Body of pancreas (tissue), 4 donors: Measurements from ENCODE around the gene FGF3. TPM values are rescaled to one million over a fixed set of nuclear protein-coding genes. Genes with fewer than 3 reads are reported as not detected.

ENCODE experiments used
- ATAC-seq: fragments of 150-250 bp; one replicate; pipeline ENCODE4 v1.9.1; 2016
- DNase-seq, 4 donors: peaks; one replicate each; pipeline ENCODE4 v3.0.0-alpha.2; 2019
- H3K27ac ChIP-seq, 4 donors: fragments of 200-600 bp; sonication (generic); 1 replicate in 3 of 4; 2 replicates in 1 of 4; pipeline versions ENCODE4 v1.5.1 to v1.6.1; 2016 to 2019; ENCODE audit warnings: mild to moderate bottlenecking in 1 of 4, mixed read lengths in 1 of 4, moderate library complexity in 1 of 4
- H3K27me3 ChIP-seq, 2 donors: fragments of 200-600 bp; sonication (generic); one replicate each; pipeline ENCODE4 v1.6.0; 2016; ENCODE audit warnings: mild to moderate bottlenecking in 1 of 2
- H3K36me3 ChIP-seq, 2 donors: fragments of 200-600 bp; sonication (generic); replicated peaks in 1 of 2; 2 replicates each; pipeline ENCODE4 v1.5.1; 2016; ENCODE audit warnings: low read depth in 2 of 2; ENCODE audit not compliant: insufficient read depth in 1 of 2
- H3K4me1 ChIP-seq: fragments of 200-600 bp; sonication (generic); one replicate; pipeline ENCODE4 v1.6.0; 2016
- H3K4me3 ChIP-seq, 2 donors: fragments of 200-600 bp; sonication (generic); 1 replicate in 1 of 2; 2 replicates in 1 of 2; pipeline ENCODE4 v1.5.1; 2016 to 2019
- H3K9me3 ChIP-seq, 3 donors: fragments of 200-600 bp; sonication (generic); 1 replicate in 2 of 3; 2 replicates in 1 of 3; pipeline ENCODE4 v1.5.1; 2016
- POLR2A ChIP-seq, 3 donors: fragments of 450-650 bp; IDR thresholded peaks; one replicate each; pipeline ENCODE4 v1.6.1; 2016; ENCODE audit warnings: antibody characterized with exemption in 3 of 3, mild to moderate bottlenecking in 2 of 3
- WGBS, 2 donors: methylation state at CpG; one replicate each; pipeline ENCODE4 v1.1.5; 2017; 5-methylcytosine and 5-hydroxymethylcytosine counted together
- intact Hi-C: fragments of 100-400 bp; cut with DNase I; formaldehyde crosslinking; loops from one replicate; pipeline ENCODE4 v1.15.1; 2023
- total RNA-seq, 2 donors: library from RNA; depleted of rRNA; stranded (reverse); fragments of >200 nt; gene quantifications; one replicate each; pipeline ENCODE4 v1.1.0, GENCODE V29; 2016
- TF ChIP-seq, protein P1 (sequence below), 7 experiments: fragments of 450-650 bp in 4 of 7; fragments of 200-600 bp in 3 of 7; sonication (generic) in 3 of 7; IDR thresholded peaks; one replicate each; pipeline ENCODE4 v1.5.1; 2016 to 2019; ENCODE audit warnings: antibody characterized with exemption in 7 of 7

Gene FGF3
- total RNA-seq, 2 donors from 2014 or later = not detected

DNA sequence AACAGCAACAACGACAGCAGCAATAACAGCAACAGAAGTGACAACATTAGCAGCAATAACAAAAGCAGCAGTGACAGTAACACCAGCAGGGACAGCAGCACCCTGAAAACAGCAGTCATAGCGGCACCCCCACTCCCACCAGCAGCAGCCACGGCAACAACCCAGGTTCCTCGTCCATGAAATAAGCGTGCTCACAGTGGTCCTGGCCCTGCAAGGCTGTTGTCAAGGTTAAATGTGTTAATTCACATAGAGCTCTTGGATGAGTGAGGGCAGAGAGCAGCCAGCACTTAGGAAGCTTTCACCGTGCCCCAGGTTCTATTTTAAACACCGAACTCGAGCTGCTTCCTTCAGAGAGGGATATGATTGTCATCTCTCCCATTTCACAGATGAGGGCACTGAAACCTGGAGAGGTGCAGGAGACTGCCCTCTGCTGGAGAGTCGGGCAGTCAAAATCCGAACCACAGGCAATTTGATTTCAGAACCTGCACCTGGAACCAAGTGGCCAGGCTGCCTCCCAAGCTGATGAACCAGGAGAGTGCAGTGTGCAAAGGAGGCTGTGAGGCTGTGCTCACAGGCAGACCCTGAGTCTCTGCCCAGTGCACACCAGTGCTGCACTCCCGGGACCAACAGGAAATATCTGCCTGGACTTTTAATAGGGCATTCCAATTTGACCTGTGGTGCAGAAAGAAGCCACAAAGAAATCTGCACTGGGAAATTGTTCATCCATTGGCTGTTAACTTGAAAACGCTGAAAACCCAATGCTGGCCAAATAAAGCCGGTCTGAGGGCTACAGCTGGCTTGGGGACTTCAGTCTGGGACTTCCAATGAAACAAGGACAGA is 22.9 kb upstream of the FGF3 start:
- DNase-seq (no peak), ATAC-seq (no peak)
- Histone ChIP-seq H3K9me3 (no peaks in the 10 kb centered on the region), H3K36me3 (no peaks in the 10 kb centered on the region), H3K4me1 (no peaks in the 10 kb centered on the region), H3K27ac (no peak overlapping the region), H3K27me3 (no peaks in the 10 kb centered on the region), H3K4me3 (no peak overlapping the region)
- intact Hi-C loops = no loop called here
- no peak for TF ChIP-seq POLR2A (IDR thresholded peaks at IDR 0.05)
- TF ChIP-seq, protein P1, sequence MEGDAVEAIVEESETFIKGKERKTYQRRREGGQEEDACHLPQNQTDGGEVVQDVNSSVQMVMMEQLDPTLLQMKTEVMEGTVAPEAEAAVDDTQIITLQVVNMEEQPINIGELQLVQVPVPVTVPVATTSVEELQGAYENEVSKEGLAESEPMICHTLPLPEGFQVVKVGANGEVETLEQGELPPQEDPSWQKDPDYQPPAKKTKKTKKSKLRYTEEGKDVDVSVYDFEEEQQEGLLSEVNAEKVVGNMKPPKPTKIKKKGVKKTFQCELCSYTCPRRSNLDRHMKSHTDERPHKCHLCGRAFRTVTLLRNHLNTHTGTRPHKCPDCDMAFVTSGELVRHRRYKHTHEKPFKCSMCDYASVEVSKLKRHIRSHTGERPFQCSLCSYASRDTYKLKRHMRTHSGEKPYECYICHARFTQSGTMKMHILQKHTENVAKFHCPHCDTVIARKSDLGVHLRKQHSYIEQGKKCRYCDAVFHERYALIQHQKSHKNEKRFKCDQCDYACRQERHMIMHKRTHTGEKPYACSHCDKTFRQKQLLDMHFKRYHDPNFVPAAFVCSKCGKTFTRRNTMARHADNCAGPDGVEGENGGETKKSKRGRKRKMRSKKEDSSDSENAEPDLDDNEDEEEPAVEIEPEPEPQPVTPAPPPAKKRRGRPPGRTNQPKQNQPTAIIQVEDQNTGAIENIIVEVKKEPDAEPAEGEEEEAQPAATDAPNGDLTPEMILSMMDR (IDR thresholded peaks at IDR 0.05) = peak in 4 of 7 experiments; percentile 8 to 21 (median 12)
- WGBS, 2 donors = 43 to 50% methylated on average over 11 to 13 of the region's 13 CpGs

DNA sequence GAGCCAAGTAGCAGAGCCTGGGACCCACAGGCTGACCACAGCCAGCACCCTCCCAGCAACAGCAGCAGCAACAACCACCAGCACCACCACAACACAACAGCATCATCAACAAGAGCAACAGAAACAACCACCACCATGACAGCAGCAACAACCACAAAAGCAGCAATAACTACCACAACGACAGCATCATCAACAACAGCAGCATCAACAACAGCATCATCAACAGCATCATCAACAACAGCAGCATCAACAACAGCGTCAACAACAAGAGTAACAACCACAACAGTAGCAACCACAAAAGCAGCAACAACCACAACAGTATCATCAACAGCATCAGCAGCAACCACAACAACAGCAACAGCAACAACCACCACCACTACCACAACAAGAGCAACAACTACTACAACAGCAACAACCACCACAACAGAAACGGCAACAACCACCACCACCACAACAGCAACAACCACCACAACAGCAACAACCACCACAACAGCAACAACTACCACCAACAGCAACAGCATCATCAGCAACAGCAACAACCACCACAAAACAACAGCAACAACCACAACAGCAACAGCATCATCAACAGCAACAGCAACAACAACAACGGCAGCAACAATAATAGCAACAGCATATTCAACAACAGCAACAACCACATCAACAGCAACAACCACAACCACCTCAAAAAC is 22.1 kb upstream of the FGF3 start:
- ATAC-seq (no peak), DNase-seq (no peak)
- WGBS, 2 donors = 53 to 60% methylated on average over 4 of the region's 4 CpGs

DNA sequence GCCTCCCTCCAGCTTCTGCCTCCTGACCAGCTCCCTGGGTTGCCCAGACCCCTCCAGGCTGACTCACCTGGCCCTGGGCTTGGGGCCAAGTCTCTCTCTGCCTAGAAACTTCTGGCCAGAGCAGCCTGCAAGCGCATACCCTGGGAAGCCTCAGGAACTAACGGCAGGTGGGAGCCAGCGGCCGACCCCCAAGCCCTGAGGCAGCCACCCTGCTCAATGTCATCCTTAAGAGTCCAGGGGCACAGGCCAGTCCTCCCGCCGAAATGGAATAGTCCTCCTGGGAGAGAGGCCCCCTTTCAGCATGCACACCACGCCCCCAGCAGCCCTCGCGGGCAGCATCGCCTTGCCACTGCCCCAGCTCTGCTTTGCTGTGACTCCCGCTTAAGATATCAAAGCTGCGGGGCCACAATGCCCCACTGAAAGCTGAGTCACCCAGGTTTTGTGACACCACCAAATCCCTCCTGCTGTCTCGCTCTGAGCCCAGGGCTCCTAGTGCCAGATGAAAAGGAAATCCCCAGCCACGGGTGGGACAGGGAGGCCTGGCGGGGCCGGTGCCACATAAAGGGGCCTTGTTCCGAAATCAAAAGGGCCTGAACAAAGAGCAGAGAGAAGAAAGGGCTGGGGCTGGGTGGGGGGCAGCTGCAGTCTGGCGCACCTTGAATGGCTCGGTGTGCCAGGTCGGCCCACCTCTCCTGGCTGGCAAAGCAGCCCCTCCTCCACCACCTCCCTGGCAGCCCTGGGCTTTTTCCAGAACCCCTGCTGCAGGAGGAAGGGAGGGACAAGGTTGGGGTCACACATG is 21.4 kb upstream of the FGF3 start:
- TF ChIP-seq, protein P1 (IDR thresholded peaks at IDR 0.05) = no peak
- TF ChIP-seq POLR2A (IDR thresholded peaks at IDR 0.05) = no peak
- no peaks in the 10 kb centered on the region for H3K36me3 ChIP-seq
- no peaks in the 10 kb centered on the region for H3K4me1 ChIP-seq
- ATAC-seq (peak; percentile 78), DNase-seq (peak; percentile 27 to 55 (median 47))
- 38 to 42% methylated on average over 17 to 20 of the region's 20 CpGs for WGBS, 2 donors
- intact Hi-C loops = no loop called here
- no peaks in the 10 kb centered on the region for H3K9me3 ChIP-seq
- no peak overlapping the region for H3K4me3 ChIP-seq
- H3K27me3 ChIP-seq = no peaks in the 10 kb centered on the region
- H3K27ac ChIP-seq = peak overlapping the region in 2 of 4 donors; percentile 32 to 55

More for the DNA sequence above, 22.1 kb upstream of the FGF3 start:
- Histone ChIP-seq H3K36me3 (no peaks in the 10 kb centered on the region), H3K9me3 (no peaks in the 10 kb centered on the region), H3K27me3 (no peaks in the 10 kb centered on the region), H3K27ac (peak overlapping the region in 2 of 4 donors; percentile 32 to 55), H3K4me3 (no peak overlapping the region), H3K4me1 (no peaks in the 10 kb centered on the region)
- intact Hi-C loops = no loop called here
- TF ChIP-seq POLR2A (IDR thresholded peaks at IDR 0.05) = no peak
- TF ChIP-seq, protein P1 (IDR thresholded peaks at IDR 0.05) = no peak

DNA sequence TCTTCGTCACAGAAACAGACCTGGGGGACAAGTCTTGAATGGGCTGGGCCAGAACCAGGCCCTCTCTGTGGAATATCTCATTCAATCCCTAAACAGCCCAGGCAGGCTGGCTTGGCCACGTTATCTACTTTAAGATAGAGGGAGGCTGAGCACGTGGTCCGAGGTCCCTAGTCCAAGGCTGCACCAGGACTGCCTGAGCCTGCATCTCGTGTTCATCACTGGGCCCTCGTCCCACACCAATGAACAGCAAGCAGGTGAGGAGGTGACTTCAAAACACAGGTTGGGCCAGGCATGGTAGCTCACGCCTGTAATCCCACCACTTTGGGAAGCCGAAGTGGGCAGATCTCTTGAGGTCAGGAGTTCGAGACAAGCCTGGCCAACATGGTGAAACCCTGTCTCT is 20.3 kb upstream of the FGF3 start:
- Histone ChIP-seq H3K27me3 (no peaks in the 10 kb centered on the region), H3K4me3 (no peak overlapping the region), H3K27ac (no peak overlapping the region), H3K4me1 (no peaks in the 10 kb centered on the region), H3K9me3 (no peaks in the 10 kb centered on the region), H3K36me3 (no peaks in the 10 kb centered on the region)
- 56 to 57% methylated on average over 9 of the region's 9 CpGs for WGBS, 2 donors
- intact Hi-C loops = no loop called here
- TF ChIP-seq, protein P1 (IDR thresholded peaks at IDR 0.05) = no peak
- TF ChIP-seq POLR2A (IDR thresholded peaks at IDR 0.05) = no peak
- ATAC-seq (no peak), DNase-seq (no peak)
